K562 (cell line): Measurements from ENCODE around the gene SMIM41. TPM values are rescaled to one million over a fixed set of nuclear protein-coding genes. Genes with fewer than 3 reads are reported as not detected.
A peak's percentile ranks its signal among the peaks of the same experiment; 100 is the strongest.

ENCODE experiments used
- ATAC-seq: fragments of 200-7000 bp; cut with Tn5 transposase; 3 replicates; pipeline ENCODE4 v1.9.1; 2020; ENCODE audit warnings: moderate library complexity
- BruUV-seq: library from RNA; stranded (reverse); fragments of 400-500 nt; replicated peaks from 2 replicates; lab custom pipeline; 2021; lab: Mats Ljungman, UMichigan
- CTCF ChIA-PET: fragments of 300-600 bp; formaldehyde crosslinking; extraction: SDS; loops from one replicate; lab custom pipeline; 2021; ENCODE audit warnings: low intra/inter-chr PET ratio; lab: Yijun Ruan, JAX
- POLR2A ChIA-PET: fragments of 300-600, 350-650 bp; sonication (Branson Sonifier 250); formaldehyde crosslinking; extraction: SDS; loops from one replicate; lab custom pipeline; 2021; ENCODE audit warnings: antibody characterized with exemption, inconsistent platforms; lab: Yijun Ruan, JAX
- DNase-seq, 4 experiments: peaks; one replicate each; pipeline versions ENCODE4 v3.0.0 to v3.0.0-alpha.2; 2011 to 2018; ENCODE audit warnings: low spot score in 3 of 4, mixed read lengths in 3 of 4; ENCODE audit errors: extremely low read depth in 1 of 4
- FAIRE-seq: peaks from 2 replicates; lab custom pipeline; 2011; peaks lifted over from hg19 to GRCh38; lab: Jason Lieb, UNC
- H2AFZ ChIP-seq: 2 replicates; pipeline ENCODE4 v1.6.0; 2011; ENCODE audit warnings: low read depth, low read length, control low read depth, inconsistent platforms
- H3K27ac ChIP-seq: fragments of 200-600 bp; 3 replicates; pipeline ENCODE4 v1.8.0; 2011; ENCODE audit warnings: low read depth, mild to moderate bottlenecking, control low read depth, inconsistent platforms, low read length, moderate library complexity, mixed read lengths; ENCODE audit errors: extremely low read depth
- H3K27me3 ChIP-seq, 2 experiments: fragments of 300-600 bp in 1 of 2; 2 replicates in 1 of 2; 3 replicates in 1 of 2; pipeline versions ENCODE4 v1.6.0 to v1.8.0; 2011; ENCODE audit warnings: inconsistent platforms in 2 of 2, low read length in 2 of 2, mild to moderate bottlenecking in 1 of 2, mixed read lengths in 1 of 2, moderate library complexity in 1 of 2; ENCODE audit not compliant: control insufficient read depth in 2 of 2, insufficient read depth in 2 of 2
- H3K36me3 ChIP-seq: fragments of 300-600 bp; 3 replicates; pipeline ENCODE4 v1.8.0; 2011; ENCODE audit warnings: mild to moderate bottlenecking, low read length, inconsistent platforms; ENCODE audit not compliant: control insufficient read depth, insufficient read depth
- H3K4me1 ChIP-seq, 2 experiments: fragments of 200-600 bp in 1 of 2; replicated peaks in 1 of 2; 2 replicates in 1 of 2; 3 replicates in 1 of 2; pipeline versions ENCODE4 v1.5.1 to v1.8.0; 2011; ENCODE audit warnings: inconsistent platforms in 2 of 2, low read length in 2 of 2, mild to moderate bottlenecking in 1 of 2, mixed read lengths in 1 of 2, moderate library complexity in 1 of 2; ENCODE audit not compliant: control insufficient read depth in 2 of 2, insufficient read depth in 2 of 2
- H3K4me2 ChIP-seq: 2 replicates; pipeline ENCODE4 v1.6.1; 2011; ENCODE audit warnings: low read length, control low read depth, inconsistent platforms, mixed read lengths; ENCODE audit not compliant: insufficient read depth
- H3K4me3 ChIP-seq: fragments of 200-600 bp; sonication (generic), shearing (Covaris generic); 2 replicates; pipeline ENCODE4 v1.5.1; 2016; ENCODE audit warnings: control low read depth, inconsistent platforms
- H3K79me2 ChIP-seq: fragments of 200-600 bp; 3 replicates; pipeline ENCODE4 v1.8.0; 2011; ENCODE audit warnings: low read length, inconsistent platforms; ENCODE audit not compliant: control insufficient read depth, insufficient read depth
- H3K9ac ChIP-seq, 2 experiments: 2 replicates each; pipeline versions ENCODE4 v1.6.0 to v1.6.1; 2011; ENCODE audit warnings: low read depth in 2 of 2, low read length in 2 of 2, control low read depth in 1 of 2, inconsistent platforms in 1 of 2, mild to moderate bottlenecking in 1 of 2, mixed read lengths in 1 of 2; ENCODE audit not compliant: insufficient read depth in 1 of 2
- H3K9me1 ChIP-seq: one replicate; pipeline ENCODE4 v1.6.0; 2011; ENCODE audit warnings: inconsistent platforms, mild to moderate bottlenecking, low read length, moderate library complexity; ENCODE audit not compliant: control insufficient read depth, insufficient read depth
- H3K9me3 ChIP-seq: replicated peaks from 2 replicates; pipeline ENCODE4 v1.5.1; 2011; ENCODE audit warnings: low read depth, low read length, inconsistent platforms; ENCODE audit not compliant: control insufficient read depth, insufficient read depth
- H4K20me1 ChIP-seq: replicated peaks from 2 replicates; pipeline ENCODE4 v1.6.1; 2011; ENCODE audit warnings: low read length, inconsistent platforms, mixed read lengths; ENCODE audit not compliant: control insufficient read depth, insufficient read depth
- BRCA1 ChIP-seq, 2 experiments: fragments of 450-650 bp in 1 of 2; sonication (generic) in 1 of 2; formaldehyde crosslinking in 1 of 2; IDR thresholded peaks; 2 replicates each; pipeline versions ENCODE4 v1.5.0 to v1.6.1; 2017 to 2020; ENCODE audit warnings: mild to moderate bottlenecking in 1 of 2, missing genetic modification reagents in 1 of 2
- CREB1 ChIP-seq, 2 experiments: sonication (generic) in 1 of 2; formaldehyde crosslinking in 1 of 2; IDR thresholded peaks; 2 replicates each; pipeline versions ENCODE4 v1.6.1 to v1.8.0; 2012 to 2022; ENCODE audit warnings: inconsistent platforms in 1 of 2, mild to moderate bottlenecking in 1 of 2, missing genetic modification reagents in 1 of 2, moderate library complexity in 1 of 2
- GATAD2B ChIP-seq: fragments of 450-650 bp; IDR thresholded peaks from 2 replicates; pipeline ENCODE4 v1.6.1; 2017; ENCODE audit warnings: mild to moderate bottlenecking, borderline replicate concordance
- ZNF263 ChIP-seq: sonication (generic); formaldehyde crosslinking; IDR thresholded peaks from 2 replicates; pipeline ENCODE4 v1.8.0; 2022; ENCODE audit warnings: mild to moderate bottlenecking, missing genetic modification reagents, borderline replicate concordance
- WGBS: fragments of 100-300 bp; shearing (Covaris generic); methylation state at CpG from one replicate; pipeline ENCODE4 v1.1.6; 2016; ENCODE audit warnings: low coverage, mixed read lengths; ENCODE audit not compliant: insufficient coverage; ENCODE audit errors: missing lambda C conversion rate; 5-methylcytosine and 5-hydroxymethylcytosine counted together
- in situ Hi-C: fragments of 300-500 bp; cut with MboI; formaldehyde crosslinking; loops from 4 replicates; pipeline ENCODE4 v1.15.0; 2018; ENCODE audit warnings: inconsistent platforms, mixed read lengths
- intact Hi-C: fragments of 100-400 bp; cut with micrococcal nuclease; formaldehyde crosslinking; loops from 2 replicates; pipeline ENCODE4 v1.14.2; 2022
- polyA plus RNA-seq, 8 experiments: library from polyadenylated mRNA; depleted of rRNA in 4 of 8; stranded (reverse) in 5 of 8; unstranded in 3 of 8; fragments of >200 nt; fragmentation: Nextera tagmentation in 2 of 8; fragmentation: Illumina TruSeq in 1 of 8; extraction: Ambion mirVana in 2 of 8; extraction: Trizol in 1 of 8; gene quantifications; 2 replicates each; pipeline versions ENCODE4 v1.2.1 to v1.2.3, GENCODE V29; 2011 to 2014; ENCODE audit warnings: inconsistent platforms in 1 of 8, missing spikeins in 1 of 8
- total RNA-seq, 7 experiments: library from RNA; depleted of rRNA in 6 of 7; stranded (reverse); fragments of >200 nt in 6 of 7; fragmentation: Illumina TruSeq in 2 of 7; extraction: Trizol in 2 of 7; gene quantifications; 2 replicates each; pipeline versions ENCODE4 v1.2.1 to v1.2.3, GENCODE V29; 2011 to 2021; ENCODE audit warnings: low replicate concordance in 1 of 7
- TF ChIP-seq, protein P1 (sequence below): conservative IDR thresholded peaks from 2 replicates; pipeline ENCODE4 v1.6.1; 2011; ENCODE audit warnings: low read depth, mild to moderate bottlenecking, low read length; ENCODE audit not compliant: control insufficient read depth

The SMIM41 gene
- total and polyA plus RNA-seq, 9 of the 15 experiments (the other 6 are each of a cell fraction or from before 2014, with no cell fraction given) = not detected

DNA sequence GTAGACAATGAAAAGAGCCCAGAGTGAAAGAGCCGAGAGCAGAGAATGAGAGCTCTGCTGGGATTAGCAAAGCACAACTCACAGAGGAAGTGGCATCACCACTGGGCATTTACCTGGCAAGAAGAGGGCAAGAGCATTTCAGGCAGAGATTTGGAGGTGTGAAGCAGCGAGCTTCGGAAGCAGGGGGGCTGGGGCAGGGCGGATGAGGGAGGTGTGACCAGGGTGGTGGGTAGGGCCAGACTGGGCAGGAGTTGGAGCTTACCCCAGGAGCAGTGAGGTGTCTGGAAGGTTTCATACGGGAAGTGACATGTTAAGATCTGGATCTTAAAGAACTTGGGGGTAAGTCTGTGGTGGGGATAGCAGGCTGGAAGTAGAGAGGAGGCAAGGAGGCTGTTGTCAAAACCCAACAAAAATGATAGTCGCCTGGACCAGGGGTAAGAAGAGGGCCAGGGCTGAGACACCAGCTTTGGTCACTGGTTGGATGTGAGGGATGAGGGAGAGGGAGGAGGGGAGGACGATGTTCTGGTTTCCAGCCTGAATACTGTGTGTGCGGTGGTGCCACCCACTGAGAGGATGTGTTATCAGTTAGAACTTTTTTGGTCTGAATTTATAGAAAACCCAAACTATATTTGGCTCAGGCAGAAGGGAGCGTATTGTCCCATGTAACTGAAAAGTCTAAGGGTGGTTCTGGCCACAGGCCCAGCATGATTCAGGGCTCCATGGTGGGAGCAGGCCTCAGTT, 5.2 kb downstream of the SMIM41 start:
- no peak for TF ChIP-seq GATAD2B
- peak; percentile 80 for TF ChIP-seq ZNF263 (CRISPR knock-in tag)
- CTCF ChIA-PET = interaction anchor here (0.6 to 8.1 kb wide), 2 partner anchors 59 to 1395 kb away, joined by 3 to 242 read pairs; no protein-coding TSS in a partner anchor
- no peaks in the 10 kb centered on the region for H3K79me2 ChIP-seq
- POLR2A ChIA-PET = interaction anchor here (0.5 to 1.2 kb wide), 4 partner anchors 34 to 315 kb away, joined by 3 to 4 read pairs (median 3); no protein-coding TSS in a partner anchor
- H3K27ac ChIP-seq = no peak overlapping the region
- intact Hi-C loops (loop anchor here (5.0 kb wide), 1 partner anchor 38 kb away; no protein-coding TSS in a partner anchor), in situ Hi-C loops (loop anchor here (5.0 kb wide), 1 partner anchor 57 kb away; no protein-coding TSS in a partner anchor)
- ATAC-seq (no peak), DNase-seq (no peak), FAIRE-seq (no peak)
- peaks cover 33 to 53% of the 10 kb centered on the region in 2 experiments; a peak in 4 of 5 replicates for H3K27me3 ChIP-seq
- H3K9ac ChIP-seq = no peak overlapping the region
- no TSS peak for BruUV-seq
- no peak overlapping the region for H3K4me2 ChIP-seq
- no peaks in the 10 kb centered on the region for H3K9me3 ChIP-seq
- H3K36me3 ChIP-seq = no peaks in the 10 kb centered on the region
- WGBS = 3% methylated on average over 9 of the region's 9 CpGs
- 0 out of 2 replicates have a peak, but pooled peaks cover 10% of the 10 kb centered on the region for H4K20me1 ChIP-seq
- H2AFZ ChIP-seq = no peak overlapping the region
- H3K4me3 ChIP-seq = no peak overlapping the region
- H3K9me1 ChIP-seq = no peaks in the 10 kb centered on the region
- peaks cover 0 to 10% of the 10 kb centered on the region in 2 experiments; a peak in 1 of 5 replicates for H3K4me1 ChIP-seq

DNA sequence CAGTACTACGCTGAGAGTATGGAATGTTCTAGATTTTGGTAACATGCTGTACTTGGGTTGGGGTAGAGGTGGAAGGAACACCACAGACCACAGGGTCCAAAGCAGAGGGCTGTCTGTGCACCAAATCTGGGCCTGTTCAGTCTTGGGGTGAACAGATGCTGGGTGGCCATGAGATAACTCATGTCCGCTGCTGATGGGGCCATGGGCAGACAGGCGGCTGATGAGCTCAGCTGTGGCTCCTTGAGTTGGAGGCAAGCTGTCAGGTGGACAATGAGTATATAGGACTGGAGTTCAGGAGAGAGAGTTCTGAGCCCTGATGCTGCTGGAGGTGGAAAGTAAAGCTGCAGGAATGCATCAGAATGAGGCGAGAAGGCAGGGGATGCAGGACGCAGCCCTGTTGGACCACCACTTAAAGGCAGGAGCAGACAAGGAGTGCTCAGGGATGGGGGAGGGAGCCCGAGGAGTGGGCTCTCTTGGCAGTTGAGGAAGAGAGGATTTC, 6.2 kb downstream of the SMIM41 start:
- H3K9me3 ChIP-seq = no peaks in the 10 kb centered on the region
- 0 out of 2 replicates have a peak, but pooled peaks cover 6% of the 10 kb centered on the region for H4K20me1 ChIP-seq
- POLR2A ChIA-PET = interaction anchor here (1.2 to 1.4 kb wide), 2 partner anchors 35 to 60 kb away, joined by 3 to 4 read pairs; no protein-coding TSS in a partner anchor
- intact Hi-C loops = no loop called here
- WGBS = 0% methylated on average over 6 of the region's 6 CpGs
- no peak for ATAC-seq
- H2AFZ ChIP-seq = no peak overlapping the region
- CTCF ChIA-PET = interaction anchor here (8.1 kb wide), 1 partner anchor 60 kb away, joined by 242 read pairs; no protein-coding TSS in a partner anchor
- no peak for FAIRE-seq
- H3K4me3 ChIP-seq = no peak overlapping the region
- no peaks in the 10 kb centered on the region for H3K9me1 ChIP-seq
- H3K79me2 ChIP-seq = no peaks in the 10 kb centered on the region
- no peak overlapping the region for H3K27ac ChIP-seq
- in situ Hi-C loops = no loop called here
- peaks cover 38 to 64% of the 10 kb centered on the region in 2 experiments; a peak in 4 of 5 replicates for H3K27me3 ChIP-seq
- H3K4me1 ChIP-seq = peaks cover 0 to 5% of the 10 kb centered on the region in 2 experiments; a peak in 1 of 5 replicates
- peak in 1 of 4 experiments; percentile 3 for DNase-seq
- TF ChIP-seq CREB1 (IDR thresholded peaks at IDR 0.05) = no peak
- TF ChIP-seq CREB1 (CRISPR knock-in tag; IDR thresholded peaks at IDR 0.05) = no peak
- TF ChIP-seq, protein P1, sequence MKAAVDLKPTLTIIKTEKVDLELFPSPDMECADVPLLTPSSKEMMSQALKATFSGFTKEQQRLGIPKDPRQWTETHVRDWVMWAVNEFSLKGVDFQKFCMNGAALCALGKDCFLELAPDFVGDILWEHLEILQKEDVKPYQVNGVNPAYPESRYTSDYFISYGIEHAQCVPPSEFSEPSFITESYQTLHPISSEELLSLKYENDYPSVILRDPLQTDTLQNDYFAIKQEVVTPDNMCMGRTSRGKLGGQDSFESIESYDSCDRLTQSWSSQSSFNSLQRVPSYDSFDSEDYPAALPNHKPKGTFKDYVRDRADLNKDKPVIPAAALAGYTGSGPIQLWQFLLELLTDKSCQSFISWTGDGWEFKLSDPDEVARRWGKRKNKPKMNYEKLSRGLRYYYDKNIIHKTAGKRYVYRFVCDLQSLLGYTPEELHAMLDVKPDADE = no peak
- no peak for TF ChIP-seq BRCA1 (IDR thresholded peaks at IDR 0.05)
- no peak for TF ChIP-seq BRCA1 (CRISPR knock-in tag; IDR thresholded peaks at IDR 0.05)
- H3K9ac ChIP-seq = 0 out of 4 replicates have a peak overlapping the region, but pooled peaks of 1 of the 2 experiments have one; percentile 9
- no TSS peak for BruUV-seq
- H3K4me2 ChIP-seq = no peak overlapping the region
- no peaks in the 10 kb centered on the region for H3K36me3 ChIP-seq
